Activated T-helper 2 cell treated with anti-CD3 and anti-CD28 coated beads, Interferon-gamma antibody, Interleukin-2, Interleukin-4, amounts not matched to agents 10 μg/mL and 5 μg/mL and 100 μg/mL, durations not matched to agents 14 hours and 24 hours and 36 hours (primary cell): Measurements from ENCODE around the gene RALGPS1. TPM values are rescaled to one million over a fixed set of nuclear protein-coding genes. Genes with fewer than 3 reads are reported as not detected.
"Not testable (repeated sequence)": the region's sequence is repeated elsewhere in the genome, so short reads cannot be mapped to it uniquely, and the experiment has no call there.

Source experiments
- DNase-seq: peaks from one replicate; pipeline ENCODE4 v3.0.0; 2021; ENCODE audit warnings: low spot score
- H3K27ac Mint-ChIP-seq: one replicate; pipeline ENCODE4 v1.8.0; 2021; ENCODE audit warnings: mixed read lengths
- H3K27me3 Mint-ChIP-seq: one replicate; pipeline ENCODE4 v1.8.0; 2021; ENCODE audit warnings: low read depth, mixed read lengths
- H3K36me3 Mint-ChIP-seq: one replicate; pipeline ENCODE4 v1.8.0; 2021; ENCODE audit warnings: low read depth, mixed read lengths
- H3K4me1 Mint-ChIP-seq: one replicate; pipeline ENCODE4 v1.8.0; 2021; ENCODE audit warnings: low read depth, mixed read lengths
- H3K4me3 Mint-ChIP-seq: one replicate; pipeline ENCODE4 v1.8.0; 2021; ENCODE audit warnings: low read depth, mild to moderate bottlenecking, moderate library complexity, mixed read lengths
- H3K9me3 Mint-ChIP-seq: one replicate; pipeline ENCODE4 v1.8.0; 2021; ENCODE audit warnings: mixed read lengths
- intact Hi-C: fragments of 100-400 bp; cut with micrococcal nuclease; formaldehyde crosslinking; loops from one replicate; pipeline ENCODE4 v1.15.1; 2023
- total RNA-seq: library from RNA; stranded (reverse); gene quantifications from 2 replicates; pipeline ENCODE4 v1.2.3, GENCODE V29; 2022

RALGPS1 gene
- total RNA-seq, 1 donor from 2014 or later, result 2.4 TPM

DNA sequence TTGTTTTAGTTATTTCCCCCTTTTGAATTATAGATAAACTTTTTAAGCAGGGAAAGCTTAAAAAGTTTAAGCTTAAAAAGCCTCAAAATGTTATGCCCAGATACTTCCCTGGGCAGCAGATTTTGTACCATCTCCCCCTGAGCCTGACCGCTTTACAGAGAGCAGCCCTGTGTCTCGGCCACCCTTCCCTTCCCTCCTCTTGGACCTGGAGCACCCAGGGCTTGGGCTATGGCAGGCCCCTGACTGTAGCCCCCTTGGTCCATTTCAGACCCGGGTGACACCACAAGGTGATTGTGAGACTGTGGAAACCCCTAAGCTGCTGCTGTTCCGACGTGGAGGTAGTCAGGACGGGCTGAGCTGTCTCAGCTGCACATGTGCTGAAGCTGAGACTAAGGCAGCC is 97.7 kb downstream of the RALGPS1 start:
- intact Hi-C loops, result no loop called here
- Mint-ChIP-seq H3K27me3 (peaks cover 71% of the 10 kb centered on the region), H3K4me3 (no peak overlapping the region), H3K9me3 (no peaks in the 10 kb centered on the region), H3K36me3 (no peaks in the 10 kb centered on the region), H3K27ac (no peak overlapping the region), H3K4me1 (peaks cover 3% of the 10 kb centered on the region)
- no peak for DNase-seq

DNA sequence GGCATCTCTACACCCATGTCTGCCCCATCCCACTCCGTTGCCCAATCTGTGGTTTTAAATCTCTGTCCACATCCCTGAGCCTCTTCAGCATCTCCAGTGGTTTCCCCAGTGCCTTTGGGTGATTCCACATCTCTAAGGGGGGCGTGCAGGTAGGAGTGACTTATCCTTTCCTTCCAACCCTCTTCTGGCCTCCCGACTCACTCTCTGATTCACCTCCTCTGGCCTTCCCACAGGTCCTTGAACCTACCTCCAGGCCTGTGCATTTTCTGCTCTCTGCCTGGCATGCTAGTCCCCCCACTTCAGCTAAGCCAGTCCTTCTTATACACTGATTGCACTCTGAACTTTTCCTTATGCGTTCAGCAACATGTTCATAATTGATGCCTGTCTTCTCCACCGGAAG is 99.0 kb downstream of the RALGPS1 start:
- no peak for DNase-seq
- H3K9me3 Mint-ChIP-seq, result no peaks in the 10 kb centered on the region

DNA sequence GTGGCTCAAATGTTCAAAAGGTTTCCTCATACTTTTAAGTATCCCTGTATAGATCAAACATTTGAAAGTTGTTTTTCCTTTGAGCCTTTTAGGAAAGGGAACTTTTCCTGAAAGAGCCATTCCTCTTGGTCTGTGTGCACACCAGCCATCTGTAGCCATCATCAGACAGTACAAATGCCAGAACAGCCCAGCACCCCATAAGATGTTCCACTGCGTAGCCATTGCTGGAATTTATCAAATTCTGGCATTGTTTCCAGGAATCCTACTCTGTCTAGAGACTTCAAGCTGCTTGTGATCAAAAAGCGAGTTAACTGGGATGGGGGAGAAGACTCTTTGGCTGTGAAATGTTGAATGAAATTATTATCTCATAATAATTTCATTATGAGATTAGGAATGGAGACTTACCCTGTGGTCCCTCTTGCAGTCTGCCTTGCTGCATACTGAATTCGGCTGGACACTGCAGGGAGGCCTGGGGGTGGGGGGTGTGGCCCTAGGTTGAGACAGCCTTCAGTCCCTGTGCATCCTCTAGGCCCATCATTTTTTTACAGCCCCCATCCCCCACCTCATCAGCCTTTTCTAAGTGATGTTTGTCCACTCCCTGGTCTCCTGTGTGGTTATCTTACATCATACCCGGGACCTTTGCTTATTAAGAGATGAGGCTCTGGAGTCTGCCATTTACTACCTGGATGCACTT is 99.8 kb downstream of the RALGPS1 start:
- no peak for DNase-seq
- Mint-ChIP-seq H3K36me3 (no peaks in the 10 kb centered on the region), H3K27ac (no peak overlapping the region), H3K9me3 (no peaks in the 10 kb centered on the region), H3K4me3 (no peak overlapping the region), H3K27me3 (peaks cover 54% of the 10 kb centered on the region), H3K4me1 (peaks cover 1% of the 10 kb centered on the region)
- intact Hi-C loops, result no loop called here

More for the DNA sequence above, 99.0 kb downstream of the RALGPS1 start:
- H3K4me1 Mint-ChIP-seq, result peaks cover 1% of the 10 kb centered on the region
- peaks cover 59% of the 10 kb centered on the region for H3K27me3 Mint-ChIP-seq
- H3K27ac Mint-ChIP-seq, result no peak overlapping the region
- H3K36me3 Mint-ChIP-seq, result no peaks in the 10 kb centered on the region
- H3K4me3 Mint-ChIP-seq, result no peak overlapping the region
- intact Hi-C loops, result no loop called here

DNA sequence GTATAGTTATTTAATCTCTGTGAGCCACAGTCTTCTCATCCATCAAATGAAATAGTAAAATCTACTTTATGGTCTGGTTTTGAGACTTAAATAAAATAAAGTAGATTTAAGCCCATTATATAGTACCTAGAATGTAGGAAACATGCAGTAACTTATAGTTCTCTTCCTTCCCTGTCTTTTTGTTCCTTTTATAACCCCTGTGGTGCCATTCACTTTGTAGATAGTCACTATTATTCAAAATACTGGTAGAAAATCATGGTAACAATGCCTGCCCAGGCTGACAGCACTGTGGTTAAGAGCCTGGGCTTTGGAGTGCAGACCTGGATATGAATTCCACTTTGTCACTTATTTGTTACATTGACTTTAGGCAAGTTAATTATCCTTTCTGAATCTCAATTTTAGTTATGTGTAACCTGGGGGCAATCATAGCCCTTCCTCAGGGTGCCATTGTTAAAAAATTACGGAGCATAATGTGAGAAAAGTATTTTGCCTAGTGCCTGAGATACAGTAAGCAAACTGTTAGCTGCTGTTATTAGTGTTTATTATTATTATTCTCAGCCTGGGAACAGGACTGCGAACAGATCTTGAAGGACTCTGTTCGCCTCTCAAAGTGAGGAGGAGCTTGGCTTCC is 100.4 kb downstream of the RALGPS1 start:
- DNase-seq, result no peak
- Mint-ChIP-seq H3K4me3 (no peak overlapping the region), H3K36me3 (no peaks in the 10 kb centered on the region), H3K9me3 (no peaks in the 10 kb centered on the region), H3K27me3 (peaks cover 58% of the 10 kb centered on the region), H3K27ac (no peak overlapping the region), H3K4me1 (peaks cover 1% of the 10 kb centered on the region)
- intact Hi-C loops, result no loop called here

DNA sequence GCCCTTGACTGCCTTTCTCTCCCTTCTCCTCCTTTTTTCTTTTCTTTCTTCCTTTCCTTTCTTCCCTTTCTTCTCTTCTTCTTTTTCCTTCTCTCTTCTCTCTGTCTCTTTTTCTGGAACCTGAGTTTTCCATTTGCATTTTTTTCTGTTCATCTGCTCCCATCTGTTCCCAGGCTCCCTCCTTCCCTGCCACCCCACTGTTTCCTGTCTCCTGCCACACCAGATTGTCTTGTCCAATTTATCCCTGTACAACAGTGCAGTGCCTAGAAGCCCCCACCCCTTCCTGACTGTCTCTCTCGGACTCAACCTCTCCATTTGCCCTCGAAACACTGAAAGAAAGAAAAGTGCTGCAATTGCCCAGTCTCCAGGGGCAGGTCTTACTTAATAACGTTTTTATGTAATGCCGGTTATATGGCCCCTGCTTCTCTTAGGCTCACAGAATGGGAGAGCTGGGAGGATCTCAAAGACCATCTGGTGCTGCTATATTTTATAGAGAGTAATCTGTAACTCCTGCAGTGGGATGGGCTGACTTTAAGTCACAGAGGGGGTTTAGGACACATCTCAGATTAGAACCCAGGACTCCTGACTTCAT is 101.4 kb downstream of the RALGPS1 start:
- Mint-ChIP-seq H3K4me3 (no peak overlapping the region), H3K4me1 (peaks cover 1% of the 10 kb centered on the region), H3K27ac (no peak overlapping the region), H3K27me3 (peaks cover 56% of the 10 kb centered on the region), H3K36me3 (no peaks in the 10 kb centered on the region), H3K9me3 (no peaks in the 10 kb centered on the region)
- DNase-seq, result no peak
- intact Hi-C loops, result no loop called here

DNA sequence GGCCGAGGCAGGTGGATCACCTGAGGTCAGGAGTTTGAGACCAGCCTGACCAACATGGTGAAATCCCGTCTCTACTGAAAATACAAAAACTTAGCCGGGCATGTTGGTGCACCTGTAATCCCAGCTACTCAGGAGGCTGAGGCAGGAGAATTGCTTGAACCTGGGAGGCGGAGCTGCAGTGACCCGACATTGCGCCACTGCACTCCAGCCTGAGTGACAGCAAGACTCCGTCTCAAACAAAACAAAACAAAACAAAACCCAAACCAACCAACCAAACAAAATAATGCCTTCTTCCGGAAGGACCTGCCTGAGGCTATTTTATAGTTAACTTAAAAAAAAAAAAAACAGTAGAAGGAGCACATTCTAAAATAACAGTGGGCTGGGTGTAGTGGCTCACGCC is 103.4 kb downstream of the RALGPS1 start:
- intact Hi-C loops, H3K4me1 Mint-ChIP-seq, H3K4me3 Mint-ChIP-seq, DNase-seq, H3K27ac Mint-ChIP-seq, H3K9me3 Mint-ChIP-seq, H3K36me3 Mint-ChIP-seq: not testable (repeated sequence)
- peaks cover 53% of the 10 kb centered on the region for H3K27me3 Mint-ChIP-seq

DNA sequence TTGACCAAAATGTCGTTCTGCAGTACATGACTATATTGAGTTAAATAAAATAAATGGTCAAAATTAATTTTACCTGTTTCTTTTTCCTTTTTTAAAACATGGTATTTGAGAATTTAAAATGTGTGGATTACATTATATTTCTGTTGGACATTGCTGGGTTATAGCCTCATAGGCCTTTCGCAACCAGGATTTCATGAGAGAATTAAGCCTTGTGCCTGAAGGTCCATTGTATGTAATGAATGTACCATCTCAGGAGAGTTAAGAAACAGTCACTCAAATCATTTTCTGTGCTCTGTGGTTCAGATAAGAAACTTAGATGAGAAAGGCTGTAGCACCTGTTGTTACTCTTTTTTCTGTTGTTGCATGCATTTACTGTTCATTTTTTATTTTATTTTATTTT is 104.4 kb downstream of the RALGPS1 start:
- no peak for DNase-seq
- H3K27me3 Mint-ChIP-seq, result peaks cover 49% of the 10 kb centered on the region
- intact Hi-C loops, result no loop called here
- no peaks in the 10 kb centered on the region for H3K4me1 Mint-ChIP-seq
- no peaks in the 10 kb centered on the region for H3K9me3 Mint-ChIP-seq
- no peak overlapping the region for H3K4me3 Mint-ChIP-seq
- no peak overlapping the region for H3K27ac Mint-ChIP-seq
- H3K36me3 Mint-ChIP-seq, result no peaks in the 10 kb centered on the region

DNA sequence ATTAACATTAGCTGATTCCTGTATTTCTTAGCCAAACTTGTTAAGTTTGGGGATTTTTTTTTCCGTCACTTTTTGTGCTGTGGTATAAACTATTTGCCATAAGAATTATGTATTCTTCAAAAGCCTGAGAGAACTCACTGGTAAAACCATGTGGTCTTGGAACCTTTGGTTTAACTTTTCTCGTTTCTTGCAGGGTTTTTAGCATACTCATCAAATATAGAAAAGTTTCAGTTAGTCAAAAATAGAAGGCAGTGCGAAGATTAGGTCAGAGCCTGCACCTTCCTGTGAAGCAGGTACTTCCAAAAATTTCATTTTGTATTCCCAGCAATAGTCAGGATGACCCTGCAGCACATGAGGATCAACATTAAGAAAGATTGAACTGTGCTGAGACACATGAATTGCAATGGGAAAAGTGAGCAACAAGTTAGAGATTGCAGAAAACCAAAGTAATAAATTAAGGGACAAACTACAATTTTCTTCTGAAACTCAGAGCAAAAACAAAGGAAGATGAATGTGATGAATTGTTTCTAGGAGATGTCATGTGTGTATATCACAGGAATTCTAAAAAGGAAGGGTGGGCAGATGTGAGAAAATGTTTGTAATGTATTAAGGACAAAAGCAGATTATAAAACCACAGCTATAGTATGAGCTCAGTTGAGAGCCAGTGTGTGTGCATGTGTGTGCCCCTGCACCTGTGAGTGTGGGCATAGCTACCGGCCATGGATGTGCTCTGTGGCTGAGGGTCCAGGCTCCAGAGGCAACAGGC is 105.6 kb downstream of the RALGPS1 start:
- Mint-ChIP-seq H3K4me3 (no peak overlapping the region), H3K27ac (no peak overlapping the region), H3K27me3 (peaks cover 50% of the 10 kb centered on the region), H3K36me3 (no peaks in the 10 kb centered on the region), H3K4me1 (no peaks in the 10 kb centered on the region), H3K9me3 (no peaks in the 10 kb centered on the region)
- intact Hi-C loops, result no loop called here
- no peak for DNase-seq

DNA sequence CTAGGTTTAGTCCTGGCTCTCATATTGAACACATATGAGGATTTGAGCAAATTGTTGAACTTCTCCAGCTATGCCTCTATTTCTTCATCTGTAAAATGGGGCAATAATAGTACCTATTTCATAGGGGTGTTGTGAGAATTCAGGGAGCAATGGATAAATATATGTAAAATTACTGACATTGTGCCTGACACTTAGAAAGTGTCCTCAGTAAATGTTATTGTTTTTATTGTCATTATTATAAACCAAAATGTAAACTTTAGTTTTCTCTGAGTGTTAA is 106.2 kb downstream of the RALGPS1 start:
- intact Hi-C loops, result no loop called here
- H3K9me3 Mint-ChIP-seq, result no peaks in the 10 kb centered on the region
- H3K36me3 Mint-ChIP-seq, result no peaks in the 10 kb centered on the region
- peaks cover 46% of the 10 kb centered on the region for H3K27me3 Mint-ChIP-seq
- no peaks in the 10 kb centered on the region for H3K4me1 Mint-ChIP-seq
- no peak for DNase-seq
- no peak overlapping the region for H3K4me3 Mint-ChIP-seq
- no peak overlapping the region for H3K27ac Mint-ChIP-seq

DNA sequence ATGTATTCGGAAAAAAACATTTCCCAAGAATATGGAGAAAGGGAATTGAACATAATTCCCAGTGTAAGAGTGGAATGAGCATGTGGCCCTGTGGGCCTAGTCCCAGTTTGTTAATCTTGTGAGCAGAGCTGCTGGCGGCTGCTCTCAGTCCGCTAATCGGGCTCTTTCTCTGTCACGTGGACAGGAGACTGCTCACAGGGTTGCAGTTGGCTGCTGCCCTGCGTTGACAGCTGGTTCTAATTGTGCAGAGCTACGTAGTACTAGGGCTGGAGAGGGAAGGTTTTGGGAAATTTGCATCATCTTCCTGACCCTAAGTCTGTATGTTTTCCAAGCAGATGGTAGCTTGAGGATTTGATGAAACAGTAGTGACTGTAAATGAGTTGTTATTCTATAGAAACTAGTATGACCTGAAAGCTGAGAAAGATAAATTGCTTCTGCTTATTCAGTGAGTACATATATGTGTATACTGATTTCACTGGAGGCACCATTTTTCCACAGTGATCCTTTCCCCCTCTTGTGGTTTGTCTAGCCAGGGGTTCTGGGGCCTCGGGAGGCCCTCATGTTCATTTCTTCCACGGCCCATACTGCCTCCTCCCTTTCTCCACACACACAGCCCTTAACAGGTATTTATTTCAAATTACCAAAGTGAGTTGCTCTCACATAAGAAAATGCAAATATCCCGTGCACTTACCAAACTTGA is 107.2 kb downstream of the RALGPS1 start:
- Mint-ChIP-seq H3K4me3 (no peak overlapping the region), H3K36me3 (no peaks in the 10 kb centered on the region), H3K4me1 (no peaks in the 10 kb centered on the region), H3K27me3 (peaks cover 43% of the 10 kb centered on the region), H3K9me3 (no peaks in the 10 kb centered on the region), H3K27ac (no peak overlapping the region)
- DNase-seq, result no peak
- intact Hi-C loops, result no loop called here

DNA sequence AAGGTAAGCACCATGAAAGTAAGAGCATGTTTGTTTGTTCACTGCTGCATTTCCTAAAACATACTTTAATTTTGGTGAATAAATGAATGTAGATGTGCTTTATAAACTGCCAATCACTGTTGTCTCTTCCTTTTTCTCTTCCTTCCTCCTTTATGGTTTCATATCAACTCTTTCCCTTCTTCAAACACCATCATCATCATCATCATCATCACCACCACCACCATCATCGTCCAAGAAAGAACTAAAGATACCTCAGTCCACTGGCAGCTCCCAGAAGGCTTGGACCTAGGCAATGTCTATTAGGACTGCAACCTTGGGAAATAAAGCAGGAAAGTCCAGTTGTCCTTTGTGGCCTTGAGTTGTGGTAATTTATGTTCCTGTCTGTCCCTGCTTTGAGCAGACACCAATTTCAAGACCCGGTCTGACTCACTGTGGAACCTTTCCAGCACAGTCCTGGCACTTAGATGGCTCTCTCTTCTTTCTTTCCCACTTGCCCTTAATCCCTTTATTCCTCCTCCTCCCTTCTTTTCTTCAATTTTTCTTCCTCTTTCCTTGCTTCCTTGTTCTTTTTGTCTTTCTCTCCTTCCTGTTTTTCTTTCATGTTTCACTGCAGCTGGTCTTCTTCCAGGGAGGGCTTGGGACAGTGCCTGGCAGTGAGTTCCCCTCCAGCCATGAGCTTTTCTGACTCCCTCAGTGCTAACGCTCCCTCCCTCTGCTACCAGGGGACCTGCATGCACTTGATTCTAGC is 108.5 kb downstream of the RALGPS1 start:
- no peaks in the 10 kb centered on the region for H3K9me3 Mint-ChIP-seq
- H3K4me1 Mint-ChIP-seq, result no peaks in the 10 kb centered on the region
- DNase-seq, result no peak
- no peaks in the 10 kb centered on the region for H3K36me3 Mint-ChIP-seq
- peaks cover 52% of the 10 kb centered on the region for H3K27me3 Mint-ChIP-seq
- no peak overlapping the region for H3K4me3 Mint-ChIP-seq
- H3K27ac Mint-ChIP-seq, result no peak overlapping the region
- intact Hi-C loops, result no loop called here

DNA sequence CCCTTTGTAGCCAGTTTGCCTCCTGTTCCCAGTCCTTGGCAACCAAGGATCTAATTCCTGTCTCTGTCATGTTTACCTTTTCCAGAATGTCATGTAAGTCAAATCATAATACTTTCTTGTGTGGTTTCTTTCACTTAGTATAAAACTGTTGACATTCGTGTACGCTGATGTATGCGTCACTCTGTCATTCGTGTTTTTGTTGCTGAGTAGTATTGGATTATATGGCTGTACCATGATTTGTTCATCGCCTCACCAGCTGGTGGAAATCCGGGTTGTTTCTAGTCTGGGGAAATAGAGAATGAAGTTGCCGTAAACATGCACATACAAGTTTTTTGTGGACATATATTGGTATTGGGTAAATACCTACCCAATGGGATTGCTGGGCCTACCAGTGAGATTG is 110.5 kb downstream of the RALGPS1 start:
- no peak overlapping the region for H3K4me3 Mint-ChIP-seq

More for the DNA sequence above, 110.5 kb downstream of the RALGPS1 start:
- intact Hi-C loops, result no loop called here
- Mint-ChIP-seq H3K9me3 (no peaks in the 10 kb centered on the region), H3K4me1 (no peaks in the 10 kb centered on the region), H3K27ac (no peak overlapping the region), H3K27me3 (peaks cover 54% of the 10 kb centered on the region), H3K36me3 (no peaks in the 10 kb centered on the region)
- no peak for DNase-seq
